ENCODE measurements around the gene ARID5B.

Gene ARID5B

GRCh38 chr10:62044566-62044965 is 143.1 kb downstream of the ARID5B start:
- TF ChIP-seq CTCF (IDR thresholded peaks at IDR 0.05; ENCODE audit: borderline replicate concordance, extremely low read depth, low read length, poor library complexity, severe bottlenecking) (no peak), EZH2 (IDR thresholded peaks at IDR 0.05; ENCODE audit: borderline replicate concordance, low read depth, low read length, severe bottlenecking) (no peak)
- DNase-seq (no peak), ATAC-seq (ENCODE audit: insufficient read depth, low read depth) (no peak)
- no peaks in the 10 kb centered on the region for H3K9me3 ChIP-seq (ENCODE audit: insufficient read depth, low read length, severe bottlenecking)
- no peak overlapping the region for H3K4me3 ChIP-seq (ENCODE audit: low read depth in 1 of 2, low read length in 2 of 2)
- no peaks in the 10 kb centered on the region for H4K20me1 ChIP-seq (ENCODE audit: insufficient read depth, low read length)
- no peaks in the 10 kb centered on the region for H3K27me3 ChIP-seq (ENCODE audit: insufficient read depth, low read length, poor library complexity)
- no peak overlapping the region for H2AFZ ChIP-seq (ENCODE audit: low read depth, low read length)
- H3K27ac ChIP-seq (ENCODE audit: low read length), result no peak overlapping the region
- peaks cover 8% of the 10 kb centered on the region; the same call in 1 of the 2 replicates for H3K4me1 ChIP-seq (ENCODE audit: insufficient read depth, low read length)
- H3K79me2 ChIP-seq (ENCODE audit: insufficient read depth, low read length), result no peaks in the 10 kb centered on the region
- no peak overlapping the region for H3K4me2 ChIP-seq (ENCODE audit: insufficient read depth, low read length)
- H3K36me3 ChIP-seq (ENCODE audit: insufficient read depth, low read length), result no peaks in the 10 kb centered on the region
- H3K9ac ChIP-seq (ENCODE audit: low read depth, low read length), result no peak overlapping the region

- Histone ChIP-seq H3K4me3 (ENCODE audit: low read depth in 1 of 2, low read length in 2 of 2) (no peak overlapping the region), H4K20me1 (ENCODE audit: insufficient read depth, low read length) (no peaks in the 10 kb centered on the region), H3K4me2 (ENCODE audit: insufficient read depth, low read length) (no peak overlapping the region), H3K27ac (ENCODE audit: low read length) (no peak overlapping the region), H3K4me1 (ENCODE audit: insufficient read depth, low read length) (peaks cover 8% of the 10 kb centered on the region; the same call in 1 of the 2 replicates), H3K79me2 (ENCODE audit: insufficient read depth, low read length) (no peaks in the 10 kb centered on the region), H3K9me3 (ENCODE audit: insufficient read depth, low read length, severe bottlenecking) (no peaks in the 10 kb centered on the region), H3K27me3 (ENCODE audit: insufficient read depth, low read length, poor library complexity) (no peaks in the 10 kb centered on the region), H3K36me3 (ENCODE audit: insufficient read depth, low read length) (no peaks in the 10 kb centered on the region), H2AFZ (ENCODE audit: low read depth, low read length) (no peak overlapping the region), H3K9ac (ENCODE audit: low read depth, low read length) (no peak overlapping the region)
- TF ChIP-seq EZH2 (IDR thresholded peaks at IDR 0.05; ENCODE audit: borderline replicate concordance, low read depth, low read length, severe bottlenecking), result no peak
- DNase-seq, result no peak
- ATAC-seq (ENCODE audit: insufficient read depth, low read depth), result no peak
Measured at GRCh38 chr10:62045765-62046521, 144.4 kb downstream of the ARID5B start.

GRCh38 chr10:62046522-62047227 is 145.2 kb downstream of the ARID5B start:
- Histone ChIP-seq H4K20me1 (ENCODE audit: insufficient read depth, low read length) (no peaks in the 10 kb centered on the region), H3K79me2 (ENCODE audit: insufficient read depth, low read length) (no peaks in the 10 kb centered on the region), H2AFZ (ENCODE audit: low read depth, low read length) (no peak overlapping the region), H3K9ac (ENCODE audit: low read depth, low read length) (no peak overlapping the region), H3K4me3 (ENCODE audit: low read depth in 1 of 2, low read length in 2 of 2) (no peak overlapping the region), H3K27ac (ENCODE audit: low read length) (no peak overlapping the region), H3K9me3 (ENCODE audit: insufficient read depth, low read length, severe bottlenecking) (no peaks in the 10 kb centered on the region), H3K36me3 (ENCODE audit: insufficient read depth, low read length) (no peaks in the 10 kb centered on the region), H3K4me1 (ENCODE audit: insufficient read depth, low read length) (peaks cover 8% of the 10 kb centered on the region; the same call in 1 of the 2 replicates), H3K4me2 (ENCODE audit: insufficient read depth, low read length) (no peak overlapping the region), H3K27me3 (ENCODE audit: insufficient read depth, low read length, poor library complexity) (no peaks in the 10 kb centered on the region)
- ATAC-seq (ENCODE audit: insufficient read depth, low read depth) (peak; percentile 27; the same call in 1 of the 3 replicates), DNase-seq (no peak)
- TF ChIP-seq CTCF (IDR thresholded peaks at IDR 0.05; ENCODE audit: borderline replicate concordance, extremely low read depth, low read length, poor library complexity, severe bottlenecking), result no peak
- no peak for TF ChIP-seq EZH2 (IDR thresholded peaks at IDR 0.05; ENCODE audit: borderline replicate concordance, low read depth, low read length, severe bottlenecking)
